HG03442 (cell line): Measurements from ENCODE around the gene HHAT.

Source experiments
- ATAC-seq: cut with Tn5 transposase; IDR thresholded peaks from one replicate; pipeline ENCODE4 v1.9.1; 2021; ENCODE audit warnings: mild to moderate bottlenecking, moderate library complexity; ENCODE audit not compliant: unreplicated experiment

Gene HHAT

DNA sequence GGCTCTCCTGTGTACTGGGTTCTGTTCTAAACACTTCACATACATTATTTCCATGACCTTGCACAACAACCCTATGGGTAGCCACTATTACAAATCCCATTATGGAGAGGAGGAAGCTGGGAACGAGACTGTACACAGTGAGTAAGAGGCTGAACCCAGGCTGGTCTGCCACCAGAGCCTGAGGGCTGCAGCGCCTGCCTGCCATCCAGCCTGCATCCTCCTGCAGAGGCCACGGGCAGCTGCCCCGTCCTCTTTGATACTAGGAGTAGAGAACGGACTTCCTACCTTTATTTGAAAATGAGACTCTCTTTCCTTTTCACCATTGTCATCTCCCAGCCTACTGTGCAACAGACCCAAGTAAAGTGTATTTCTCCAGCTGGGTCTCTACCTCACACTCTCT, 370.0 kb downstream of the HHAT start:
- ATAC-seq: no peak

- no peak for ATAC-seq
These were observed 371.4 kb downstream of the HHAT start for GRCh38 chr1:210700083-210700482.

DNA sequence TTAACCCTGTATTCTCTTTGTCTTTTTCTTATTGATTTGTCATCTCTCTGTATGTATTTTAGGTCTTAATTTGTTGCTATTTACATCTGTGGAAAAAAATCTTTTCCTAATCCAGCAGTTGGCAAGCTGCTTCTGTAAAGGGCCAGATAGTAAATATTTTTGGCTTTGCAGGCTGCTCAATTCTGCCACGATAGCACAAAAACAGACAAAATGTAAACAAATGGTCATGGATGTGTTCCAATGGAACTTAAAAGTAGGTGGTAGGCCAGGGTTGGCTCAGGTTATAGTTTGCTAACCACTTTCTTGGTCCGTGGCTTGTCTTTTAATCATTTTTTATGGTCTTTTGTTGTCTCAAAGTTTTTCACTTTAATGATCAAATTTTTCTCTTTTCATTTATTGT, 371.8 kb downstream of the HHAT start:
- ATAC-seq: no peak

GRCh38 chr1:210702506-210702905, 373.8 kb downstream of the HHAT start:
- ATAC-seq: no peak

DNA sequence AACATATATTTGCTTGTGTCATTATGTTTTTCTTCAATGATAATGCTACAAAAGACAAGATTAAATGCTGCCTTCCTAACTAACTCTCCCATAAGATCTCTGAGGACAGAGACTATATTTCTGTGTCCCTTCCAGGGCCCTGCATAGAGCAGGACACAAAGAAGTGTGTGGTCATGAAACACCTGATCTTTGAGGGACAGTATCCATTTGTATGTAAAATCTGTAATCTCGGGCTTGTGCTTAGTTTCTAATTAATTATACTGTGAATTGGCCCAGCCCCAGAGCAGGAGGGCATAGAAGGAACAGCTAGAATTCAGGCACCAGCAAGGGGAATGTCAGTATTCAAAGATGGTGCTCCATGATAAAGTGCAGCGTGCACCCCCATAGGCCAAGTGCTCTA, 374.9 kb downstream of the HHAT start:
- no peak for ATAC-seq

DNA sequence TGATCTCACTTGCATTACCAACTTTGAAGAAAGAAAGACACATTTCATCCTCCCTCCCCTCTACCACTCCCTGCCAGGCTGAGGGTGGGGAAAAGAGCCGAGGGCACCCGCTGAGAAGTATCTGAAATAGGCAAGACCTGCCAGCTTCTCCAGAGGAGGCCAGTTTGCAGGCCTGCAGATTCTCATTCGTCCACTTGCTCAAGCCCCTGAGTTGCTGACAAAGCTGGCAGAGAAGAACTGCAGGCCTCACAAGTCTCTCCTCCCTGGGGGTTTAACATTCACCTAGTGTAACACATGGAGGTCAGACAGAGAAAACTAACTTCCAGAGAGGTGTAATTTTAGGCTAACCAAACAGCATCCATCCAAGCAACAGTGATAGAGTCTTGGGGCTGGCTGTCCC, 376.4 kb downstream of the HHAT start:
- no peak for ATAC-seq

- no peak for ATAC-seq
These were observed 377.5 kb downstream of the HHAT start for GRCh38 chr1:210706246-210706645.

GRCh38 chr1:210707300-210708240, 378.9 kb downstream of the HHAT start:
- ATAC-seq: no peak

- no peak for ATAC-seq
These were observed 381.0 kb downstream of the HHAT start for GRCh38 chr1:210709701-210710100.

GRCh38 chr1:210711825-210712612, 383.3 kb downstream of the HHAT start:
- no peak for ATAC-seq

DNA sequence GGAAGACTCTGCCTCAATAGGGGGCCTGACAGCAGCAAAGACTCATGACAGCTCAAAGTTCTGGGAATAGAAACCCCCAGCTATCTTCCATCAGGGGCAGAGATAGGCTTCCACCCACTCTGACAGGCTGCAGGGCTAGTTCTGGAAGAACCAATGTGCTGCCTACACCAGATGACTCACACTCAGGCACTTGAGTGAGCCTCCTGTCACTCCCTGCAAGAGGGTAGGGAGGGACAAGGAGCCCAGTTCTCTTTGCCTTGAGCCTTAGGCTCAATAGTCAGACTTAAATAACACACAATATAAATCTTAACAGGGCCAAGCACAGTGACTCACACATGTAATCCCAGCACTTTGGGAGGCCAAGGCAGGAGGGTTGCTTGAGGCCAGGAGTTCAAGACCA, 386.4 kb downstream of the HHAT start:
- ATAC-seq: no peak

DNA sequence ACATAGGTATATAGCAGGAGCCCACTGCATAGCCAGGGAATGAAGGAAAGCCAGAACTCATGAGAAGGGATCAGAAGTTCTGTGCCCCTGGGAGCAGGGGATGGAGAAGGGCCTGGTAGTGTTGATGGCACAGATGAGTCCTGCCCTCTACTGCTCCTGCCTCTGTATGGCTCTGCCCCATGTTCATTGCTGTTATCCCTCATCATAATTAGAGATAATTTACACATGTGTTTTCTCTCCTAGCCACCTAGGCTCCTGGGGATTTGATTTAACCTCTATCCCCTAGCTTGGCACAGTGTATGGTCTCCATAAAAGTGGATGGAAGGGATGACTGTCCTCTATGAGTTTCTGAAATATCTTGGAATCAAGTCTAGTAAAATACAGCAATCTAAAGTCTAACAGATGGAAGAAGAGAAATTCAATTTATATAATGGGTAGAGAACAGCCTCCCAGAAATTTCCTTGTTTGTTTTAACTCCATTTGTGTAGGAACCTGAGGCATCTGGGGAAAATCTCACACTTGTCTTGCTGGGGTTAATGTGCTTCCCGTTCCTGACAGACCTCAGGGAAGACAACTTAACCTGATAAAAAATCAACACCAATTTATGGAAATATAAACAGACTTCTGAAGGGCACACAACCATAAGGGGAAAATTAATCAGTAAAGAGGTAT, 393.8 kb downstream of the HHAT start:
- no peak for ATAC-seq

GRCh38 chr1:210723646-210724045, 394.9 kb downstream of the HHAT start:
- no peak for ATAC-seq

DNA sequence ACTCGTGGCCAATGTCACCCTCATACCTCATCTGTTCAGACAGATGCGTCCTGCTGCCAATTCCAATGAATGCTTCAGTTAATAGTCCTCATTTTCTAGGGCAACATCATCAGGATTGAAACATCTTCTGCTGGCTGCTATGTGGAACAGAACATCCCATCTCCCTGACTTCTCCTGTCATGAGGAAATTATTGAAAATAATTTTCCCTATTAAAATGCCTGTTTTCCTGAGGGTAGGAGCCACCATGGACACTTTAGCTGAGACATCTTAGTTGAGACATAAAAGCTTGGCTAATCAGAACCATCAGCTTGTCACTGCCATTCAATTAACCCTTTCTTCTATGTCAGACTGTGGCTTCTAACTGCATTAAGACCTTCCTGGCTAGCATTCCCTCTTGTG, 396.1 kb downstream of the HHAT start:
- no peak for ATAC-seq
